Measurements from ENCODE around the gene RSKR. TPM values are rescaled to one million over a fixed set of nuclear protein-coding genes. Genes with fewer than 3 reads are reported as not detected.

Gene RSKR
- total RNA-seq, 1 donor from 2014 or later = 26.5 TPM

DNA sequence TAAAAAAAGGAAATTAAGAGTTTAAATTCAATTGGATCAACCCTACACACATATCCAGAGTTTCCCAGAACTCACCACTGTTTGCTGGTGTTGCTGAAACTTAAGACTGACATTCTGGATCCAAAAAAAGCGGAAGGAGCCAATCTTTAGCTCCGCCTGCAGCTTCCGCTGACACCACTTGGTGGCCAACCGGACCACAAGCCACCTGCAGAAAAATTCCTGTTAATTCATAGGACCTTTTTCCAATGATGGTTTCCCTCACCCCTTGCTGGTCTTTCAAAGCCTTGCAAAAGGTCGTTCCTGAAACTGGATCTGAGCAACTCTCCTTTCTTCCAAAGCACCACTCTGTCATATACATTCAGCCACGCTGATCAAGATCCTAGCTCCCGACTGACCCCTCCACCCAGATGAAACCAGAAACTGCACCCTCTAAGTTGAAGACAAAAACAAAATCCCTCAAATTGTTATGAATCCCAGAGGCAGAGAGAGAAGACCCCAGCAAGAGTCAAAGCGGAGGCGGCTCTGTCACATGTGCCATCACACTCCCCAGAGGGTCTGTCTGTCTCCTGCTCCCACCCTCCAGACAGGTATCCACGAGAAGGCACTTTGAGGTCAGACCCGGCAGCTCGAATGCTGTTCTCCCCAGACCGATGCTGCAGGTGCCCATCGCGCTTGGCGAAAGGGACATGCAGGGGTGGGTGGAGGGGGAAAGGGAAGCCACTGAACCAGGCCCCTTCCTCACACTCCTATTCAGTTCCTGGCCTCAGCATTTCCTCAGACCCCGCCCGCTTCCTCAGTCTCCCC is 30.2 kb upstream of the RSKR start:
- Histone ChIP-seq H3K36me3 (peaks cover 12% of the 10 kb centered on the region), H3F3A (ENCODE audit: low read depth) (peaks cover 33% of the 10 kb centered on the region), H3K9ac (peak overlapping the region; percentile 68), H3K4me3 (peak overlapping the region; percentile 85), H3K27me3 (no peaks in the 10 kb centered on the region), H3K9me3 (ENCODE audit: low read depth) (no peaks in the 10 kb centered on the region), H3K4me2 (peak overlapping the region; percentile 96), H3K27ac (no peak overlapping the region), H3K4me1 (peaks cover 6% of the 10 kb centered on the region), H3K79me2 (ENCODE audit: low read depth) (peaks cover 39% of the 10 kb centered on the region), H2AFZ (replicated peaks) (peak overlapping the region; percentile 80), H4K20me1 (ENCODE audit: low read depth) (peaks cover 28% of the 10 kb centered on the region)
- H3K9me3 Mint-ChIP-seq = no peaks in the 10 kb centered on the region
- H3K27me3 Mint-ChIP-seq (ENCODE audit: insufficient read depth, low read depth) = peaks cover 6% of the 10 kb centered on the region
- peak overlapping the region; percentile 94 for H3K4me3 Mint-ChIP-seq
- TF ChIP-seq EZH2 (IDR thresholded peaks at IDR 0.05) (no peak), EZH2phosphoT487 (IDR thresholded peaks at IDR 0.05) (no peak), CTCF (IDR thresholded peaks at IDR 0.05) (peak; percentile 60)
- H3K27ac Mint-ChIP-seq = peak overlapping the region; percentile 48
- H3K36me3 Mint-ChIP-seq = peaks cover 20% of the 10 kb centered on the region
- DNase-seq (ENCODE audit: low spot score) = peak; percentile 76
- H3K4me1 Mint-ChIP-seq = peaks cover 25% of the 10 kb centered on the region

GRCh38 chr17:28641579-28641978 is 27.6 kb upstream of the RSKR start:
- Mint-ChIP-seq H3K27ac (no peak overlapping the region), H3K36me3 (peaks cover 31% of the 10 kb centered on the region)

DNA sequence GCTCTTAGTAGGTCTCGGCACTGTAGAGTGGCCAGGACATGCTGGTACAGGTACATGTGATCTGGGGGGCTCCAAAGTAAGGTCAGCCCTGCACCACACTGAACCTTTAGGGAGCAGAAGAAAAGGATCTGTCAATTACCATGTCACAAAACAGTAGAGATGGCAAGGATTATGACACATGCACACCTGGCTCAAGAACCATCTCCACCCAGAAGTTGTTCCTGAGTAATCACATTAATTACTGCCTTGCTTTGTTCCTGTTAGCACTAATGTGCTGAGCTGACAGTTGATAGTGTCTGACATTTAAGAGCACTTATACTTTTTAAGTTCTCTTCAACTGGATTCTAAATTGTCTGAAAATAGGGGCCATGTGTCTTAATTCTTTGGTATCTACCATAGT is 21.5 kb upstream of the RSKR start:
- Mint-ChIP-seq H3K4me3 (no peak overlapping the region), H3K36me3 (peaks cover 61% of the 10 kb centered on the region), H3K27ac (no peak overlapping the region), H3K27me3 (ENCODE audit: insufficient read depth, low read depth) (peaks cover 2% of the 10 kb centered on the region), H3K4me1 (no peaks in the 10 kb centered on the region), H3K9me3 (no peaks in the 10 kb centered on the region)
- Histone ChIP-seq H3K4me2 (no peak overlapping the region), H3K9ac (no peak overlapping the region), H3K9me3 (ENCODE audit: low read depth) (no peaks in the 10 kb centered on the region), H4K20me1 (ENCODE audit: low read depth) (peaks cover 52% of the 10 kb centered on the region), H3K79me2 (ENCODE audit: low read depth) (peaks cover 21% of the 10 kb centered on the region), H3K4me3 (no peak overlapping the region), H3K27me3 (no peaks in the 10 kb centered on the region), H3K36me3 (peaks cover 13% of the 10 kb centered on the region), H3F3A (ENCODE audit: low read depth) (no peaks in the 10 kb centered on the region), H3K27ac (no peak overlapping the region), H3K4me1 (no peaks in the 10 kb centered on the region), H2AFZ (replicated peaks) (no peak overlapping the region)
- no peak for TF ChIP-seq CTCF (IDR thresholded peaks at IDR 0.05)
- no peak for TF ChIP-seq EZH2 (IDR thresholded peaks at IDR 0.05)
- no peak for TF ChIP-seq EZH2phosphoT487 (IDR thresholded peaks at IDR 0.05)
- no peak for DNase-seq (ENCODE audit: low spot score)

More at GRCh38 chr17:28641579-28641978, 27.6 kb upstream of the RSKR start:
- Histone ChIP-seq H2AFZ (replicated peaks) (no peak overlapping the region), H3K4me2 (no peak overlapping the region), H3K36me3 (peaks cover 17% of the 10 kb centered on the region), H3K9me3 (ENCODE audit: low read depth) (no peaks in the 10 kb centered on the region), H3K27ac (no peak overlapping the region), H3F3A (ENCODE audit: low read depth) (peaks cover 23% of the 10 kb centered on the region), H3K79me2 (ENCODE audit: low read depth) (peaks cover 39% of the 10 kb centered on the region), H3K9ac (no peak overlapping the region), H3K4me3 (no peak overlapping the region), H4K20me1 (ENCODE audit: low read depth) (peaks cover 39% of the 10 kb centered on the region), H3K27me3 (no peaks in the 10 kb centered on the region), H3K4me1 (peaks cover 6% of the 10 kb centered on the region)
- no peak for TF ChIP-seq CTCF (IDR thresholded peaks at IDR 0.05)
- TF ChIP-seq EZH2phosphoT487 (IDR thresholded peaks at IDR 0.05) = no peak
- no peak for TF ChIP-seq EZH2 (IDR thresholded peaks at IDR 0.05)
- DNase-seq (ENCODE audit: low spot score) = no peak
- H3K9me3 Mint-ChIP-seq = no peaks in the 10 kb centered on the region
- H3K27me3 Mint-ChIP-seq (ENCODE audit: insufficient read depth, low read depth) = peaks cover 2% of the 10 kb centered on the region
- no peak overlapping the region for H3K4me3 Mint-ChIP-seq
- H3K4me1 Mint-ChIP-seq = peaks cover 22% of the 10 kb centered on the region
